Activated naive CD4-positive, alpha-beta T cell (primary cell): Measurements from ENCODE around the gene ATP2B2.

Experiments used
- DNase-seq, 4 experiments: peaks; one replicate each; lab custom pipeline; 2025; lab: John Stamatoyannopoulos, UW

The ATP2B2 gene

DNA sequence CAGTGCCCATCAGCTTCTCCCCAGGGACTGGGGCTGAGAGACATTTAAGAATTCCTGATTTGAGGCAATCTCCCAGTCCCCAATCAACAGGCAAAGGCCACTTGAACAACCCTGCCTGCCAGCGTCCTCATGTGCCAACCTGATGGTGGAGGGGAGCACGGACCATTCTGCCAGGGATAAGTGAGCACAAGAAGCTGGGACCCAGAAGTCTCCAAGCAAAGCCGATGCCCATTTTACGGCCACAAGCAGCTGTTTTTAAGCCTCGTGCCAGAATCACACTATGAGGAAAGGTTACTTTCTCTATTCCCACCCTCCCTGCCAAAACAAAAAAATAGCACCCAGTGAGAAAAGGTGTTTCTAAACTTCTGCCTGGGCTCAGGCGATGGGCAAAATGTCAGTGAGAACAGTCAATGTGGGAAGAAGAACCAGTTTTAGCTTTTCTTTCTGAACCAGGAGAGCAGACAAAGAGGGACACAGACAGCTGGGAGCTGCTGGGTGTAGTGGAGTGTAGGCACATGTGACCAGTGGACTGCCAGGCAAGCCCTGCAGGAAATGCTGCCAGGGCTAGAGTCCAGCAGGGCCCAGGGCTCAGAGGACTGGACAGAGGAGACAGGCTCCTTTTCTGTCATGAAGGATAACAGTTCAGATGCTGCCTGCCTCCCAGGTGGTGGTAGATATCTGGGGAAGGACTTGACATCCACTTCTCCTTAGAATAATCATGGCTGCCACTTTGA lies 57.7 kb downstream of the ATP2B2 start:
- DNase-seq = no peak

DNA sequence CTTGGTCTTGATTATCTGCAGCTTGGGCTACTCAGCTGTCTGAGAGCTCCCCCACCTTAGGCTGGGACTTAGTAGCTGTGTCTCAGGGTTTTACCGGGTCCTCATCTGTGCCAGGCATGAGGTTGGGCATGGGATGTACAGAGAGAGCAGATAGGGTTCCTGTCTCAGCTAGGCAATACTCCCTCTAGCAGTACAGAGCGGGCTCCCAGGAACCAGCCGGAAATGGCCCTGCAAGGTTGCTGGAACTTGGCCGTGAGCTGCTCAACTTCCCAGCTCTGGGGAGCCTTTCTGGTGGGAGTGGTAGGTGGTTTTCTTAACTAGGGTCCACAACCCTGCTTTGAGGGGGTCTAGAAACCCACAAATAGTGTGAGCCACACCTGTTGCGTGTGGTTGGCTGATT lies 58.3 kb downstream of the ATP2B2 start:
- DNase-seq = no peak

DNA sequence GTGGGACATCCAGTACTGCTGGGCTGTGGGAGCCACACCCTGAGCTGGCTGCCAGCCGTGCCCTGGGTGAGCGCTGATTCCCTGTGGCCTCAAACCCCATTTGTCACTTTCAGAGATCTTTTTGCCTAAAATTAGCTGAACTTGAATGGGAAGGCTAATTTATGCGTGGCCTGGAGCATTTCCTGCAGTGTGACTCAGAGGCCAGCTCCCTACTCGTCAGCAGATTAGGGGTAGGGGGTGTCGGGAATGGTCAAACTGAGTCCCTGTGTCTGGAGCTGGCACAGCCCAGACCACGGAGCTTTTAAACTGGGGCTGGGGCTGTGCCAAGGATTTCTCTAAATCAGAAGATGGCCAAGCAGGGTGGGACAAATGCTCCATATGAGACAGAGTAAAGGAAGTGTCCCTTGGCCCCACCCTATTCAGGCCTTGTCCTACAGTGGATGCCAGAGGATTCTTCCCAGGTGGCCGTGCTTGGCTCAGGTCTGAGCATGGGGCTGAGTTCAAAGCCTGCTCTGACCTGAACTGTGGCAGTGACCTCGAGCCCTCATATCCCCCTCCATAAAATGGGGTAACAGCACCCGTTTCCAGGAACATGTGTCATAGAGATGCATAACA lies 59.7 kb downstream of the ATP2B2 start:
- DNase-seq = no peak

DNA sequence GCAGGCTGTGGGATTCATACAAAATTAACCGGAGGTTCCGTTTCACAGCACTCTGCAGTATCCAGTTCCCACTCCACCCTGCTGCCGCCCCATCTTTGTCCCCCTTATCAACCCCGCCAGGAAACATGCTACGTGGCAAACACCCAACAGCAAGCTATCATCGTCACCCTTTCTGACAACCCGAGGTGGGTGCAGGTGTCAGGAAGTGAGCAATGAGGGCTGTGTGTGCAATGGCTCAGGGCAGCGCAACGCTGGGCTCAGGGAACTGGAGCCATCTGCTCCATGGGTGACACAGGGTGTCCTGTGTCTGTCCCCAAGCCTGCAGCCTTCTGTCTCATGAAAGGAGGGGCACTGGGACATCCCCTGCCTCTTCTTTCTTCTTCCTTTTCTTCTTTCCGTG lies 60.9 kb downstream of the ATP2B2 start:
- no peak for DNase-seq

GRCh38 chr3:10444110-10444429 lies 61.3 kb downstream of the ATP2B2 start:
- no peak for DNase-seq

GRCh38 chr3:10443272-10444109 lies 61.9 kb downstream of the ATP2B2 start:
- DNase-seq = no peak

- DNase-seq = no peak
Measured at GRCh38 chr3:10442151-10442795, 63.1 kb downstream of the ATP2B2 start.

DNA sequence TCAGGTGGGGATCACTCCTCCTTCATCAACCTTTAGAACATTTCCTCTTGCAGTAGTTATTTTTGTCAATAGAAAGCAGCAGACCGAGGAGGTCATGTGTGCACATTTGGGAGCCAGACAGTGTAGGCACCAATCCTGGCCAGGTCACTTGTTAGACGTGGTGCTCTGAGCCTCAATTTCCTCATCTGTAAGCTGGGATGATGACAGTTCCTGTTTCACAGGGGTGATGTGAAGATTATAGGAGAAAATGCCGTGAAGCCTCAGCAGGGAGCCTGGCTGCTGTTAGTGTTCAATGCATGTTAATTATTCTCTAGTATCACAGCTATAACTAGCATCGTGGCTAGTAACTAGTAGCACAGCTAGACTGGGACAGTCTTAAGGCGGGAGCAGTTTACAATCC lies 64.7 kb downstream of the ATP2B2 start:
- no peak for DNase-seq

- no peak for DNase-seq
Measured at GRCh38 chr3:10438902-10439610, 66.3 kb downstream of the ATP2B2 start.

- no peak for DNase-seq
Measured at GRCh38 chr3:10437995-10438901, 67.1 kb downstream of the ATP2B2 start.

DNA sequence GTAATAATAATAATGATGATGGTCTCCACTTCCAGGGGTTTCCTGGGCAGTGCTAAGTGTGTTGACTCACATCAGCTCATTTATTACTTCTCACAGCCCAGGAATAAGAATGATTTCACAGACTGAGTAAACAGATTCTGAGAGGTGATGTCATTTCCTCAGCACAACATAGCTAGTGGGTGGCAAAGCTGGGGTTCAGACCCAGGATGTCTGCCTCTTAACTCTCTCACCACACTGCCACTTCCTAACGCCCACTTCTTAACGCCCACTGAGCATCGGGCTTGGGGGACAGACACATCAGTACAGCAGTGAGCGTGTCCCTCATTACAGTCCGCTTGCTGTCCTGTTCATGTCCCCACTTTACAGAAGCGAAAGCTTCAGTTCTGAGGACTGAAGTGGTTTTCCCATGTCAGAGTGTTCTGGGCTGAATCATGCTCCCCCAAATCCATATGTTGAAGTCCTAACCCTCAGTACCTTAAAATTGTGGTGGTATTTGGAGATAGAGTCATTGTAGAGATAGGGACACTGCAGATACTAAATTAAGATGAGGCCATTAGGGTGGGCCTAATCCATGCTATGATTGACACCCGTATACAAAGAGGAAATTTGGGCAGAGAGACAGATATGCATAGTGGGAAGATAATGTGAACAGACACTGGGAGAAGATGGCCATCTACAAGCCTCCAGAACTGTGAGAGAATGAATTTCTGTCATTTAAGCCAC lies 68.0 kb downstream of the ATP2B2 start:
- peak in 2 of 4 experiments; percentile 9 to 38 for DNase-seq

GRCh38 chr3:10435850-10436249 lies 69.5 kb downstream of the ATP2B2 start:
- DNase-seq = no peak

- no peak for DNase-seq
Measured at GRCh38 chr3:10434938-10435336, 70.4 kb downstream of the ATP2B2 start.

DNA sequence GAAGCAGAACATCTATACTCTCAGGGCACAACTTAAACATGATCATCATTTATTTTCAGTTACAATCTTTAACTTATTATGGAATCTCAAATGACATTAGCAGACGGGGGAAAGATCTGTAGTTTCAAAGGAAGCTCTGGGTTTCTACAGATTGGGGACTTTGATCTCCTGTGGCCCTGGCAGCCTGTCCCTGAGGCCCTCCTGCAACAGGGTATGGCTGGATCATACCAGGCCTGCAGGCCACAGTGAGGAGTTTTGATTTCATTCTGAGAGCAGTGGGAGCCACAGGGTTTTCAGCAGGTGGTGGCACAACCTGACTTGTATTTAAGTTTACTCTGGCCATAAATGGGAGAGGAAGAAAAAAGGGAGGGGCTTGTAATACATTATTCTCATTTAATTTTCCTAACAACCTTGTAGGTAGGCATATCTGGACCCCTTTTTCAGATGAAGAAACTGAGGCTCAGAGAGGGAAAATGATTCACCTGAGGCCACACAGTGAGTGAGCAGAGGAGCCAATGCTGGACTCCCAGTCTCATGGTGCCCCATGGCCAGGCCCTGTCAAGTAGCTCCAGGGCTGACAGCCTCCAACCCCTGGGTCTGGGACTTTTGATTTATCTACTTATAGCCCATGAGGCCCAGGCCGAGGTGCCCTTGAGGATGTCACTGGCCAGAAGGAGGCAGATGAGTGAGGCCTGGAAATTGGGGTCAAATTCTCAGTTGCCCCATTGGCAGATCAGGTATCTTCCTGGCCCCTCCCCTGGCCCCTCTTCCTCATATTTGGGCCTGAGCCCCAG lies 71.0 kb downstream of the ATP2B2 start:
- DNase-seq = no peak

GRCh38 chr3:10432931-10433330 lies 72.5 kb downstream of the ATP2B2 start:
- DNase-seq = no peak

GRCh38 chr3:10432156-10432845 lies 73.1 kb downstream of the ATP2B2 start:
- no peak for DNase-seq

GRCh38 chr3:10430805-10431204 lies 74.6 kb downstream of the ATP2B2 start:
- no peak for DNase-seq

DNA sequence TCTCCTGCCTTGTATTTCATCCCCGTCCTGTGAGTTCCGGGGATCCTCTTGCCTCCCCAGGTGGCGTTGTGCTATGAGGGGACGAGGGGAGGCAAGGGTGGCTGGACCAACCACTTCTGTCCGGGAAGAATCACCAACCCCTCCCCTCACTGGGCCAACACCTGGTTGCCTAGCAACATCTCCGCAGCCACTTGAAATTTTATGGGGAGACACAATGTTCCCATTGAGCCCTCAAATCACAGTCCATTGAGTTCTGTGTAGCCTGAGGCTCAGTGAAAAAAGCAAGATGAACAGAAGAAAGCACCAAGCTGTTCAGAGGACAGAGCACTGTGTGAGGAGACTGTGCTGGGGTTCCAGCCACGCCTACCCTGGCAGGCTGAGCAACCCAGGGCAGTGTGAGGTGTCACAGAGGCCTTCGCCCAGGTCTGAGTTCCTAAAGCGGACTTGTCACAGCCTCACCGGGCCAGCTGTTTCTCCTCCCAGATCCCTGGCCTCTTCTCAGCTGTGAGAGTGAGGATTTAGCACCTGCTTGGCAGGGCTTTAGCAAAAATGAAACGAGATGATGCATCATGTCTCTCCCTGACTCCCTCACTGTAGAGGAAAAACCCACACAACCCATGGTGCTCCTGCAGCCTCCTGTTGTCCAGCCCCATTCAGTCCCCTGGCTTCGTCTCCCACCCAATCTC lies 76.8 kb downstream of the ATP2B2 start:
- DNase-seq = no peak
